Mononuclear cell (primary cell): ENCODE results near the gene CCDC6. TPM values are rescaled to one million over a fixed set of nuclear protein-coding genes. Genes with fewer than 3 reads are reported as not detected.

Experiments
- H3K27me3 ChIP-seq: 2 replicates; pipeline ENCODE4 v1.6.0; 2011; ENCODE audit warnings: low read length, control low read depth; ENCODE audit not compliant: insufficient read depth
- H3K4me1 ChIP-seq: 2 replicates; pipeline ENCODE4 v1.5.1; 2011; ENCODE audit warnings: mild to moderate bottlenecking, low read length, control low read depth; ENCODE audit not compliant: insufficient read depth
- H3K4me3 ChIP-seq: 2 replicates; pipeline ENCODE4 v1.5.1; 2011; ENCODE audit warnings: mild to moderate bottlenecking, low read length, moderate library complexity
- H3K9me3 ChIP-seq: 2 replicates; pipeline ENCODE4 v1.5.1; 2011; ENCODE audit warnings: low read depth, mild to moderate bottlenecking, control low read depth, low read length
- total RNA-seq: library from RNA; depleted of rRNA; stranded (reverse); fragments of >200 nt; gene quantifications from one replicate; pipeline ENCODE4 v1.2.3, GENCODE V29; 2012

CCDC6 gene
- total RNA-seq, 1 donor: 32.0 TPM

- H3K27me3 ChIP-seq: no peaks in the 10 kb centered on the region
- H3K4me3 ChIP-seq: no peak overlapping the region
- no peaks in the 10 kb centered on the region for H3K9me3 ChIP-seq
- H3K4me1 ChIP-seq: peaks cover 24% of the 10 kb centered on the region
These were observed 42.0 kb downstream of the CCDC6 start for GRCh38 chr10:59864141-59864962.

GRCh38 chr10:59859570-59859969 lies 46.8 kb downstream of the CCDC6 start:
- H3K9me3 ChIP-seq: no peaks in the 10 kb centered on the region

GRCh38 chr10:59857921-59858320 lies 48.4 kb downstream of the CCDC6 start:
- Histone ChIP-seq H3K4me1 (peaks cover 6% of the 10 kb centered on the region), H3K9me3 (no peaks in the 10 kb centered on the region), H3K4me3 (no peak overlapping the region), H3K27me3 (no peaks in the 10 kb centered on the region)

More at GRCh38 chr10:59859570-59859969, 46.8 kb downstream of the CCDC6 start:
- H3K4me3 ChIP-seq: no peak overlapping the region
- no peaks in the 10 kb centered on the region for H3K4me1 ChIP-seq
- H3K27me3 ChIP-seq: no peaks in the 10 kb centered on the region

- Histone ChIP-seq H3K9me3 (no peaks in the 10 kb centered on the region), H3K4me1 (peaks cover 9% of the 10 kb centered on the region), H3K27me3 (no peaks in the 10 kb centered on the region), H3K4me3 (no peak overlapping the region)
These were observed 49.3 kb downstream of the CCDC6 start for GRCh38 chr10:59857049-59857448.

GRCh38 chr10:59856104-59856503 lies 50.3 kb downstream of the CCDC6 start:
- no peaks in the 10 kb centered on the region for H3K9me3 ChIP-seq
- no peak overlapping the region for H3K4me3 ChIP-seq
- H3K4me1 ChIP-seq: peaks cover 9% of the 10 kb centered on the region
- no peaks in the 10 kb centered on the region for H3K27me3 ChIP-seq

- no peak overlapping the region for H3K4me3 ChIP-seq
- H3K9me3 ChIP-seq: no peaks in the 10 kb centered on the region
- H3K27me3 ChIP-seq: no peaks in the 10 kb centered on the region
- peaks cover 9% of the 10 kb centered on the region for H3K4me1 ChIP-seq
These were observed 51.8 kb downstream of the CCDC6 start for GRCh38 chr10:59854571-59854970.

- H3K9me3 ChIP-seq: no peaks in the 10 kb centered on the region
- H3K27me3 ChIP-seq: no peaks in the 10 kb centered on the region
- H3K4me1 ChIP-seq: peaks cover 9% of the 10 kb centered on the region
- no peak overlapping the region for H3K4me3 ChIP-seq
These were observed 53.7 kb downstream of the CCDC6 start for GRCh38 chr10:59852670-59853069.

GRCh38 chr10:59851864-59852263 lies 54.5 kb downstream of the CCDC6 start:
- H3K4me1 ChIP-seq: peaks cover 9% of the 10 kb centered on the region
- no peaks in the 10 kb centered on the region for H3K9me3 ChIP-seq
- no peaks in the 10 kb centered on the region for H3K27me3 ChIP-seq
- no peak overlapping the region for H3K4me3 ChIP-seq

- Histone ChIP-seq H3K4me3 (no peak overlapping the region), H3K9me3 (no peaks in the 10 kb centered on the region), H3K27me3 (no peaks in the 10 kb centered on the region), H3K4me1 (peaks cover 3% of the 10 kb centered on the region)
These were observed 58.5 kb downstream of the CCDC6 start for GRCh38 chr10:59847888-59848287.

GRCh38 chr10:59847326-59847725 lies 59.0 kb downstream of the CCDC6 start:
- Histone ChIP-seq H3K4me1 (no peaks in the 10 kb centered on the region), H3K9me3 (no peaks in the 10 kb centered on the region), H3K4me3 (no peak overlapping the region), H3K27me3 (no peaks in the 10 kb centered on the region)

GRCh38 chr10:59844436-59844835 lies 61.9 kb downstream of the CCDC6 start:
- no peaks in the 10 kb centered on the region for H3K4me1 ChIP-seq
- H3K9me3 ChIP-seq: no peaks in the 10 kb centered on the region
- no peaks in the 10 kb centered on the region for H3K27me3 ChIP-seq
- H3K4me3 ChIP-seq: no peak overlapping the region

- Histone ChIP-seq H3K4me3 (no peak overlapping the region), H3K4me1 (no peaks in the 10 kb centered on the region), H3K27me3 (no peaks in the 10 kb centered on the region), H3K9me3 (no peaks in the 10 kb centered on the region)
These were observed 62.6 kb downstream of the CCDC6 start for GRCh38 chr10:59843748-59844147.

GRCh38 chr10:59839576-59839975 lies 66.8 kb downstream of the CCDC6 start:
- Histone ChIP-seq H3K4me1 (peaks cover 5% of the 10 kb centered on the region), H3K4me3 (no peak overlapping the region), H3K27me3 (no peaks in the 10 kb centered on the region), H3K9me3 (no peaks in the 10 kb centered on the region)

- peaks cover 10% of the 10 kb centered on the region for H3K4me1 ChIP-seq
- no peaks in the 10 kb centered on the region for H3K27me3 ChIP-seq
- H3K9me3 ChIP-seq: no peaks in the 10 kb centered on the region
- no peak overlapping the region for H3K4me3 ChIP-seq
These were observed 68.1 kb downstream of the CCDC6 start for GRCh38 chr10:59838085-59838789.

GRCh38 chr10:59833810-59834209 lies 72.5 kb downstream of the CCDC6 start:
- H3K9me3 ChIP-seq: no peaks in the 10 kb centered on the region
- H3K4me3 ChIP-seq: no peak overlapping the region
- peaks cover 13% of the 10 kb centered on the region for H3K4me1 ChIP-seq
- H3K27me3 ChIP-seq: no peaks in the 10 kb centered on the region
